ENCODE data around the gene CDC45.

CDC45 gene

GRCh38 chr22:19448739-19449421 lies 30.8 kb upstream of the CDC45 start:
- no peak for DNase-seq

- no peak for DNase-seq
Measured at GRCh38 chr22:19449422-19449767, 30.3 kb upstream of the CDC45 start.

- no peak for DNase-seq
Measured at GRCh38 chr22:19450363-19451175, 29.2 kb upstream of the CDC45 start.

GRCh38 chr22:19451570-19451969 lies 28.1 kb upstream of the CDC45 start:
- DNase-seq = no peak

GRCh38 chr22:19453718-19454117 lies 26.0 kb upstream of the CDC45 start:
- DNase-seq = no peak

- DNase-seq = no peak
Measured at GRCh38 chr22:19454156-19454555, 25.6 kb upstream of the CDC45 start.

- DNase-seq = no peak
Measured at GRCh38 chr22:19455033-19455432, 24.7 kb upstream of the CDC45 start.

- DNase-seq = no peak
Measured at GRCh38 chr22:19455585-19456370, 23.9 kb upstream of the CDC45 start.

- no peak for DNase-seq
Measured at GRCh38 chr22:19456541-19456940, 23.2 kb upstream of the CDC45 start.

GRCh38 chr22:19457828-19458428 lies 21.8 kb upstream of the CDC45 start:
- DNase-seq = no peak

GRCh38 chr22:19460036-19460435 lies 19.7 kb upstream of the CDC45 start:
- DNase-seq = no peak

- DNase-seq = no peak
Measured at GRCh38 chr22:19461506-19461905, 18.2 kb upstream of the CDC45 start.

GRCh38 chr22:19463008-19463407 lies 16.7 kb upstream of the CDC45 start:
- DNase-seq = no peak

GRCh38 chr22:19463491-19464469 lies 15.9 kb upstream of the CDC45 start:
- no peak for DNase-seq

- no peak for DNase-seq
Measured at GRCh38 chr22:19464546-19464945, 15.2 kb upstream of the CDC45 start.

- no peak for DNase-seq
Measured at GRCh38 chr22:19464975-19465374, 14.7 kb upstream of the CDC45 start.

GRCh38 chr22:19466126-19466716 lies 13.5 kb upstream of the CDC45 start:
- DNase-seq = no peak

GRCh38 chr22:19466848-19467752 lies 12.6 kb upstream of the CDC45 start:
- no peak for DNase-seq

GRCh38 chr22:19467912-19468311 lies 11.8 kb upstream of the CDC45 start:
- DNase-seq = no peak

- DNase-seq = no peak
Measured at GRCh38 chr22:19469421-19469820, 10.3 kb upstream of the CDC45 start.

- no peak for DNase-seq
Measured at GRCh38 chr22:19470010-19470409, 9.7 kb upstream of the CDC45 start.

Data from activated CD4-positive, alpha-beta T cell treated with anti-CD3 and anti-CD28 coated beads, Interleukin-2, amount 50 U/mL, for 1 hour (primary cell).